ENCODE data around the gene GRM1.

- TF ChIP-seq CTCF (IDR thresholded peaks at IDR 0.05) (no peak), POLR2A (IDR thresholded peaks at IDR 0.05) (no peak)
Measured at GRCh38 chr6:146191612-146192011, 162.8 kb downstream of the GRM1 start.
